ENCODE data around the gene MMP17. TPM values are rescaled to one million over a fixed set of nuclear protein-coding genes. Genes with fewer than 3 reads are reported as not detected.

MMP17 gene
- total RNA-seq, 1 experiment from 2014 or later = 0.61 TPM

GRCh38 chr12:131900397-131900796 lies 72.2 kb downstream of the MMP17 start:
- peaks cover 27% of the 10 kb centered on the region for H3K36me3 Mint-ChIP-seq (ENCODE audit: insufficient read depth, unreplicated experiment)
- BruUV-seq (replicated peaks) = no TSS peak
- H3K4me1 Mint-ChIP-seq (ENCODE audit: low read depth, unreplicated experiment) = peaks cover 20% of the 10 kb centered on the region
- TF ChIP-seq CTCF (IDR thresholded peaks at IDR 0.05; ENCODE audit: unreplicated experiment) = no peak
- no peak overlapping the region for H3K27ac Mint-ChIP-seq (ENCODE audit: unreplicated experiment)
- no peak overlapping the region for H3K4me3 Mint-ChIP-seq (ENCODE audit: low read depth, unreplicated experiment)
- CTCF ChIA-PET = interaction anchor here (1.3 kb wide), 1 partner anchor 49 kb away, joined by 6 read pairs; no protein-coding TSS in a partner anchor
- H3K27me3 Mint-ChIP-seq (ENCODE audit: unreplicated experiment) = no peaks in the 10 kb centered on the region
- DNase-seq = no peak
- intact Hi-C loops (cut with micrococcal nuclease; ENCODE audit: unreplicated experiment) = no loop called here
- H3K9me3 Mint-ChIP-seq (ENCODE audit: low read depth, unreplicated experiment) = no peaks in the 10 kb centered on the region

Other genes with a start within 250 kb of the MMP17 start
- 68.4 and 74.2 TPM in 2 replicates for gene SFSWAP, start 117.3 kb upstream of the MMP17 start, total RNA-seq (2022)
- gene ULK1, start 66.2 kb downstream of the MMP17 start, total RNA-seq (2022) = 48.7 and 48.9 TPM in 2 replicates
- 81.3 and 95.5 TPM in 2 replicates for gene PUS1, start 100.9 kb downstream of the MMP17 start, total RNA-seq (2022)
- 84.4 and 88.7 TPM in 2 replicates for gene EP400, start 121.5 kb downstream of the MMP17 start, total RNA-seq (2022)

Data from Calu3 (cell line).